HEK293T (cell line): ENCODE results near the gene GMDS.

Source experiments
- CTCF ChIA-PET: fragments of 350-600 bp; formaldehyde crosslinking; extraction: SDS; loops from one replicate; lab custom pipeline; 2021; ENCODE audit warnings: antibody characterized with exemption, inconsistent platforms; lab: Yijun Ruan, JAX
- POLR2A ChIA-PET: fragments of 350-600 bp; formaldehyde crosslinking; extraction: SDS; loops from one replicate; lab custom pipeline; 2020; ENCODE audit warnings: antibody characterized with exemption, inconsistent platforms; lab: Yijun Ruan, JAX
- DNase-seq: peaks from one replicate; pipeline ENCODE4 v3.0.0; 2012; ENCODE audit warnings: mixed read lengths; ENCODE audit errors: extremely low spot score
- ARNT ChIP-seq: fragments of 450-650 bp; IDR thresholded peaks from 2 replicates; pipeline ENCODE4 v1.6.1; 2017; ENCODE audit warnings: mild to moderate bottlenecking
- BHLHE40 ChIP-seq: fragments of 450-650 bp; IDR thresholded peaks from 2 replicates; pipeline ENCODE4 v1.6.1; 2016; ENCODE audit warnings: mild to moderate bottlenecking, moderate library complexity, borderline replicate concordance
- CTBP1 ChIP-seq: fragments of 450-650 bp; IDR thresholded peaks from 2 replicates; pipeline ENCODE4 v1.6.1; 2016; ENCODE audit warnings: borderline replicate concordance
- ELF4 ChIP-seq: fragments of 450-650 bp; IDR thresholded peaks from 2 replicates; pipeline ENCODE4 v1.6.1; 2017; ENCODE audit warnings: antibody characterized with exemption
- FOXA1 ChIP-seq: fragments of 450-650 bp; IDR thresholded peaks from 2 replicates; pipeline ENCODE4 v1.6.1; 2016; ENCODE audit warnings: mild to moderate bottlenecking
- FOXK2 ChIP-seq: fragments of 450-650 bp; IDR thresholded peaks from 2 replicates; pipeline ENCODE4 v1.6.1; 2016; ENCODE audit warnings: mild to moderate bottlenecking
- FOXM1 ChIP-seq: fragments of 450-650 bp; IDR thresholded peaks from 2 replicates; pipeline ENCODE4 v1.6.1; 2017; ENCODE audit warnings: mild to moderate bottlenecking, borderline replicate concordance
- HDGF ChIP-seq: fragments of 450-650 bp; IDR thresholded peaks from 2 replicates; pipeline ENCODE4 v1.6.1; 2017; ENCODE audit warnings: antibody characterized with exemption, borderline replicate concordance
- L3MBTL2 ChIP-seq: fragments of 450-650 bp; conservative IDR thresholded peaks from 2 replicates; pipeline ENCODE4 v1.6.1; 2016; ENCODE audit warnings: mild to moderate bottlenecking
- LEF1 ChIP-seq: fragments of 450-650 bp; IDR thresholded peaks from 2 replicates; pipeline ENCODE4 v1.6.1; 2017; ENCODE audit warnings: mild to moderate bottlenecking, borderline replicate concordance
- NFRKB ChIP-seq: fragments of 450-650 bp; IDR thresholded peaks from 2 replicates; pipeline ENCODE4 v1.6.1; 2016; ENCODE audit warnings: mild to moderate bottlenecking, moderate library complexity
- PKNOX1 ChIP-seq: fragments of 450-650 bp; IDR thresholded peaks from 2 replicates; pipeline ENCODE4 v1.6.1; 2016
- SP1 ChIP-seq: fragments of 450-650 bp; IDR thresholded peaks from 2 replicates; pipeline ENCODE4 v1.6.1; 2017
- SUZ12 ChIP-seq: fragments of 450-650 bp; IDR thresholded peaks from 2 replicates; pipeline ENCODE4 v1.6.1; 2016; ENCODE audit warnings: mild to moderate bottlenecking
- TARDBP ChIP-seq: fragments of 450-650 bp; IDR thresholded peaks from 2 replicates; pipeline ENCODE4 v1.6.1; 2016
- ZNF384 ChIP-seq: fragments of 450-650 bp; IDR thresholded peaks from 2 replicates; pipeline ENCODE4 v1.6.1; 2016

GMDS gene

GRCh38 chr6:2245103-2245876 lies at the start of gene GMDS:
GMDS (minus strand) TSS chr6:2245605.
- ChIA-PET CTCF (no interaction called here), POLR2A (no interaction called here)
- TF ChIP-seq LEF1, result peak; percentile 88; the same call in 1 of the 2 replicates
- TF ChIP-seq NFRKB, result no peak
- TF ChIP-seq CTBP1, result no peak
- no peak for TF ChIP-seq ZNF384
- TF ChIP-seq SUZ12, result no peak
- peak; percentile 64 for TF ChIP-seq ARNT
- TF ChIP-seq FOXK2, result no peak
- TF ChIP-seq TARDBP, result no peak
- no peak for TF ChIP-seq SP1
- 0 out of 2 replicates have a peak, but pooled peaks have one; percentile 15 for TF ChIP-seq FOXM1
- no peak for TF ChIP-seq BHLHE40
- peak; percentile 47; the same call in 1 of the 2 replicates for TF ChIP-seq L3MBTL2
- no peak for TF ChIP-seq FOXA1
- peak; percentile 98 for DNase-seq

- ChIA-PET CTCF (no interaction called here), POLR2A (no interaction called here)
- DNase-seq, result no peak
- TF ChIP-seq ZNF384 (no peak), FOXA1 (no peak), BHLHE40 (no peak), ARNT (no peak), PKNOX1 (no peak), SP1 (no peak), HDGF (no peak), SUZ12 (no peak), L3MBTL2 (no peak), TARDBP (no peak), FOXK2 (no peak), CTBP1 (no peak), ELF4 (no peak), LEF1 (no peak), FOXM1 (no peak), NFRKB (no peak)
Observed at GRCh38 chr6:2285510-2285909, 40.1 kb upstream of the GMDS start.

GRCh38 chr6:2275892-2276242 lies 30.5 kb upstream of the GMDS start:
- POLR2A ChIA-PET, result no interaction called here
- TF ChIP-seq FOXK2, result no peak
- TF ChIP-seq NFRKB, result no peak
- no peak for TF ChIP-seq BHLHE40
- DNase-seq, result no peak
- CTCF ChIA-PET, result no interaction called here

- no peak for DNase-seq
- ChIA-PET POLR2A (no interaction called here), CTCF (no interaction called here)
- TF ChIP-seq PKNOX1, result no peak
- no peak for TF ChIP-seq SUZ12
- no peak for TF ChIP-seq NFRKB
- TF ChIP-seq ELF4, result no peak
- TF ChIP-seq CTBP1, result no peak
- no peak for TF ChIP-seq L3MBTL2
- no peak for TF ChIP-seq FOXM1
- TF ChIP-seq FOXA1, result no peak
- TF ChIP-seq SP1, result no peak
- TF ChIP-seq BHLHE40, result no peak
- TF ChIP-seq FOXK2, result no peak
- no peak for TF ChIP-seq HDGF
- TF ChIP-seq ZNF384, result no peak
- no peak for TF ChIP-seq LEF1
Observed at GRCh38 chr6:2274981-2275891, 29.8 kb upstream of the GMDS start.

GRCh38 chr6:2272696-2273095 lies 27.3 kb upstream of the GMDS start:
- CTCF ChIA-PET, result no interaction called here
- DNase-seq, result no peak
- POLR2A ChIA-PET, result no interaction called here
- no peak for TF ChIP-seq CTBP1
- no peak for TF ChIP-seq ELF4
- no peak for TF ChIP-seq NFRKB
- TF ChIP-seq SUZ12, result no peak
- no peak for TF ChIP-seq L3MBTL2
- TF ChIP-seq FOXM1, result no peak
- TF ChIP-seq ZNF384, result no peak
- no peak for TF ChIP-seq FOXA1

- ChIA-PET POLR2A (no interaction called here), CTCF (no interaction called here)
- TF ChIP-seq FOXK2 (no peak), SP1 (no peak), BHLHE40 (no peak), CTBP1 (no peak), HDGF (no peak), TARDBP (no peak), FOXA1 (no peak)
- DNase-seq, result no peak
Observed at GRCh38 chr6:2270054-2270453, 24.6 kb upstream of the GMDS start.
